Panc1 (cell line): Measurements from ENCODE around the gene TMEM141. TPM values are rescaled to one million over a fixed set of nuclear protein-coding genes. Genes with fewer than 3 reads are reported as not detected.
A peak's percentile ranks its signal among the peaks of the same experiment; 100 is the strongest.

ENCODE experiments used
- ATAC-seq: fragments of 200-7000 bp; cut with Tn5 transposase; 2 replicates; pipeline ENCODE4 v1.9.1; 2020; ENCODE audit warnings: mild to moderate bottlenecking, moderate library complexity
- BruUV-seq: library from RNA; stranded (reverse); fragments of 400-500 nt; replicated peaks from 2 replicates; lab custom pipeline; 2021; lab: Mats Ljungman, UMichigan
- CTCF ChIA-PET: fragments of 300-600 bp; sonication (Branson Sonifier 250); formaldehyde crosslinking; loops from one replicate; lab custom pipeline; 2022; ENCODE audit warnings: antibody characterized with exemption; lab: Charles Lee
- POLR2A ChIA-PET: fragments of 300-600 bp; sonication (Branson Sonifier 250); formaldehyde crosslinking; loops from one replicate; lab custom pipeline; 2022; ENCODE audit warnings: antibody characterized with exemption; lab: Charles Lee
- DNase-seq: peaks from one replicate; pipeline ENCODE4 v3.0.0-alpha.2; 2010; ENCODE audit warnings: low read depth, low spot score
- H3K27ac ChIP-seq: 2 replicates; pipeline ENCODE4 v1.5.1; 2011; ENCODE audit warnings: mild to moderate bottlenecking, low read length, inconsistent platforms
- H3K27me3 ChIP-seq: fragments of 200-500 bp; sonication (Bioruptor generic); 2 replicates; pipeline ENCODE4 v1.6.0; 2014; ENCODE audit warnings: low read length, inconsistent platforms; ENCODE audit not compliant: control insufficient read depth, insufficient read depth
- H3K36me3 ChIP-seq: fragments of 200-500 bp; sonication (Bioruptor generic); 2 replicates; pipeline ENCODE4 v1.5.1; 2014; ENCODE audit warnings: inconsistent platforms, mild to moderate bottlenecking, low read length, moderate library complexity; ENCODE audit not compliant: control insufficient read depth, insufficient read depth
- H3K4me1 ChIP-seq: 2 replicates; pipeline ENCODE4 v1.5.1; 2011; ENCODE audit warnings: inconsistent platforms, mild to moderate bottlenecking, low read length, moderate library complexity; ENCODE audit not compliant: control insufficient read depth, insufficient read depth
- H3K4me3 ChIP-seq, 2 experiments: 2 replicates each; pipeline ENCODE4 v1.5.1; 2011 to 2012; ENCODE audit warnings: low read depth in 2 of 2, low read length in 2 of 2, mild to moderate bottlenecking in 2 of 2, inconsistent platforms in 1 of 2, moderate library complexity in 1 of 2
- H3K9me3 ChIP-seq: fragments of 200-500 bp; sonication (Bioruptor generic); 2 replicates; pipeline ENCODE4 v1.5.1; 2014; ENCODE audit warnings: low read depth, mild to moderate bottlenecking, inconsistent platforms, low read length, moderate library complexity; ENCODE audit not compliant: control insufficient read depth, insufficient read depth
- CTCF ChIP-seq: fragments of 450-650 bp; IDR thresholded peaks from 2 replicates; pipeline ENCODE4 v1.5.1; 2017; ENCODE audit warnings: mild to moderate bottlenecking
- POLR2AphosphoS5 ChIP-seq: IDR thresholded peaks from 2 replicates; pipeline ENCODE4 v1.6.1; 2012; ENCODE audit warnings: mild to moderate bottlenecking, low read depth, low read length, moderate library complexity
- SIN3A ChIP-seq: IDR thresholded peaks from 2 replicates; pipeline ENCODE4 v1.6.1; 2012; ENCODE audit warnings: low read depth, mild to moderate bottlenecking, low read length, moderate library complexity, borderline replicate concordance; ENCODE audit not compliant: insufficient read depth
- TCF7L2 ChIP-seq: IDR thresholded peaks from 2 replicates; pipeline ENCODE4 v1.6.1; 2011; ENCODE audit warnings: mild to moderate bottlenecking, low read depth, low read length, inconsistent platforms
- in situ Hi-C: cut with HindIII; loops from 2 replicates; pipeline ENCODE4 v1.10.0; 2016; ENCODE audit warnings: low sequenced_read_pairs, low pct_unique_long_range_greater_than_20kb
- intact Hi-C: fragments of 100-400 bp; cut with micrococcal nuclease; formaldehyde crosslinking; loops from one replicate; pipeline ENCODE4 v1.10.0; 2022; ENCODE audit not compliant: unreplicated experiment
- total RNA-seq: library from RNA; stranded (reverse); gene quantifications from one replicate; pipeline ENCODE4 v1.2.1, GENCODE V29; 2021; ENCODE audit not compliant: unreplicated experiment
- TF ChIP-seq, protein P1 (sequence below), 2 experiments: IDR thresholded peaks; 2 replicates each; pipeline ENCODE4 v1.6.1; 2011 to 2012; ENCODE audit warnings: low read depth in 2 of 2, control low read depth in 1 of 2, low read length in 1 of 2, mild to moderate bottlenecking in 1 of 2, moderate library complexity in 1 of 2; ENCODE audit not compliant: insufficient read depth in 1 of 2

TMEM141 gene
- total RNA-seq, 1 experiment from 2014 or later, result 53.5 TPM

- in situ Hi-C loops (no loop called here), intact Hi-C loops (no loop called here)
- Histone ChIP-seq H3K27ac (no peak overlapping the region), H3K4me3 (no peak overlapping the region), H3K36me3 (no peaks in the 10 kb centered on the region), H3K9me3 (no peaks in the 10 kb centered on the region), H3K27me3 (no peaks in the 10 kb centered on the region), H3K4me1 (no peaks in the 10 kb centered on the region)
- no peak for ATAC-seq
- BruUV-seq, result no TSS peak
- DNase-seq, result no peak
- CTCF ChIA-PET, result interaction anchor here (0.6 kb wide), 1 partner anchor 100 kb away, joined by 3 read pairs; no protein-coding TSS in a partner anchor
- TF ChIP-seq CTCF (no peak), TCF7L2 (no peak), POLR2AphosphoS5 (no peak), SIN3A (no peak)
- TF ChIP-seq, protein P1, sequence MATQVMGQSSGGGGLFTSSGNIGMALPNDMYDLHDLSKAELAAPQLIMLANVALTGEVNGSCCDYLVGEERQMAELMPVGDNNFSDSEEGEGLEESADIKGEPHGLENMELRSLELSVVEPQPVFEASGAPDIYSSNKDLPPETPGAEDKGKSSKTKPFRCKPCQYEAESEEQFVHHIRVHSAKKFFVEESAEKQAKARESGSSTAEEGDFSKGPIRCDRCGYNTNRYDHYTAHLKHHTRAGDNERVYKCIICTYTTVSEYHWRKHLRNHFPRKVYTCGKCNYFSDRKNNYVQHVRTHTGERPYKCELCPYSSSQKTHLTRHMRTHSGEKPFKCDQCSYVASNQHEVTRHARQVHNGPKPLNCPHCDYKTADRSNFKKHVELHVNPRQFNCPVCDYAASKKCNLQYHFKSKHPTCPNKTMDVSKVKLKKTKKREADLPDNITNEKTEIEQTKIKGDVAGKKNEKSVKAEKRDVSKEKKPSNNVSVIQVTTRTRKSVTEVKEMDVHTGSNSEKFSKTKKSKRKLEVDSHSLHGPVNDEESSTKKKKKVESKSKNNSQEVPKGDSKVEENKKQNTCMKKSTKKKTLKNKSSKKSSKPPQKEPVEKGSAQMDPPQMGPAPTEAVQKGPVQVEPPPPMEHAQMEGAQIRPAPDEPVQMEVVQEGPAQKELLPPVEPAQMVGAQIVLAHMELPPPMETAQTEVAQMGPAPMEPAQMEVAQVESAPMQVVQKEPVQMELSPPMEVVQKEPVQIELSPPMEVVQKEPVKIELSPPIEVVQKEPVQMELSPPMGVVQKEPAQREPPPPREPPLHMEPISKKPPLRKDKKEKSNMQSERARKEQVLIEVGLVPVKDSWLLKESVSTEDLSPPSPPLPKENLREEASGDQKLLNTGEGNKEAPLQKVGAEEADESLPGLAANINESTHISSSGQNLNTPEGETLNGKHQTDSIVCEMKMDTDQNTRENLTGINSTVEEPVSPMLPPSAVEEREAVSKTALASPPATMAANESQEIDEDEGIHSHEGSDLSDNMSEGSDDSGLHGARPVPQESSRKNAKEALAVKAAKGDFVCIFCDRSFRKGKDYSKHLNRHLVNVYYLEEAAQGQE (IDR thresholded peaks at IDR 0.05; ENCODE audit: insufficient read depth in 1 of 2, low read depth in 2 of 2, low read length in 1 of 2), result no peak
- POLR2A ChIA-PET, result no interaction called here
These were observed 8.7 kb upstream of the TMEM141 start for GRCh38 chr9:136782452-136782851.

DNA sequence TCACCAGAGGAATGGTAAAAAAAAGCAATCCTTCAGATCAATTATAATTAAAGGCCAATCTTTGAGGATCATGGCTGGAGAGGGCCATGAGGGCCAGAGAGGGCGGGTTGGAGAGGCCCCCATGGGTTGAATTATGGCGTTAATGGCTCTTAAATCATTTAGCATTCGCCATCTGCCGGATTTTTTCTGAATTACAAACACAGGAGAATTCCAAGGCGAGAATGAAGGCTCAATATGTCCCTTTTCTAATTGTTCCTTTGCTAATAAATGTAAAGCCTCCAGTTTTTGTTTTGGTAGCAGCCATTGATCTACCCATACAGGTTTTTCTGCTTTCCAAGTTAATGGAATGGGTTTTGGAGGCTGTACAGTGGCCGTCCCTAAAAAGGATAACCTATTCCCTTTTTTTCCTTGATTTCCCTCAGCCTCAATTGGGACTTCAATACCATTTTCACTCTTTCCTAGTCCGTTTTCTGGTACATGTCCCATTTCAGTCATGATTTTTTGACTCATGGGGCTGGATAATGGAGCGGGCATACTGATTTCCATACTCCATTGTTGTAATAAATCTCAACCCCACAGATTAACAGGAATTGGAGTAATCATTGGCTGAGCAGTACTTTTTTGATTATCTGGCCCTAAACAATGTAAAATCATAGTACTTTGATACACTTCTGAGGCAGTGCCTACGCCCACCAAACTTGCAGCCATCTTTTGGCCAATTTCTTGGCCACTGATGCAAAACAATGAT lies 6.7 kb upstream of the TMEM141 start:
- in situ Hi-C loops (no loop called here), intact Hi-C loops (no loop called here)
- ATAC-seq (no peak), DNase-seq (no peak)
- TF ChIP-seq CTCF (peak; percentile 72), TCF7L2 (no peak)
- BruUV-seq, result no TSS peak
- no peaks in the 10 kb centered on the region for H3K9me3 ChIP-seq
- H3K27ac ChIP-seq, result no peak overlapping the region
- H3K27me3 ChIP-seq, result no peaks in the 10 kb centered on the region
- POLR2A ChIA-PET, result no interaction called here
- H3K36me3 ChIP-seq, result no peaks in the 10 kb centered on the region
- no peak overlapping the region for H3K4me3 ChIP-seq
- H3K4me1 ChIP-seq, result no peaks in the 10 kb centered on the region; the same call in 1 of the 2 replicates
- CTCF ChIA-PET, result no interaction called here
